H1 (cell line): ENCODE measurements around the gene STIMATE. TPM values are rescaled to one million over a fixed set of nuclear protein-coding genes. Genes with fewer than 3 reads are reported as not detected.

ENCODE experiments used
- CTCF ChIA-PET: fragments of 300-600 bp; sonication (Branson Sonifier 250); formaldehyde crosslinking; loops from one replicate; lab custom pipeline; 2021; ENCODE audit not compliant: partially characterized antibody; lab: Charles Lee
- POLR2A ChIA-PET: fragments of 300-600 bp; sonication (Branson Sonifier 250); formaldehyde crosslinking; loops from one replicate; lab custom pipeline; 2021; ENCODE audit warnings: inconsistent platforms; ENCODE audit not compliant: partially characterized antibody; lab: Charles Lee
- DNase-seq, 2 experiments: peaks; one replicate each; pipeline versions ENCODE4 v3.0.0 to v3.0.0-alpha.2; 2010 to 2022; ENCODE audit warnings: low spot score in 2 of 2, low read depth in 1 of 2, mixed read lengths in 1 of 2
- FAIRE-seq: peaks from 2 replicates; lab custom pipeline; 2011; peaks lifted over from hg19 to GRCh38; lab: Jason Lieb, UNC
- H2AFZ ChIP-seq: 2 replicates; pipeline ENCODE4 v1.8.1; 2012; ENCODE audit warnings: low read length, inconsistent platforms
- H2AK5ac ChIP-seq: 2 replicates; pipeline ENCODE4 v1.6.1; 2013; ENCODE audit warnings: low read depth, low read length
- H2BK120ac ChIP-seq: replicated peaks from 2 replicates; pipeline ENCODE3; 2013; ENCODE audit warnings: low read depth, low read length, inconsistent platforms
- H2BK12ac ChIP-seq: 2 replicates; pipeline ENCODE4 v1.6.1; 2013; ENCODE audit warnings: low read depth, low read length
- H2BK15ac ChIP-seq: 2 replicates; pipeline ENCODE4 v1.6.1; 2013; ENCODE audit warnings: low read length
- H2BK20ac ChIP-seq: 2 replicates; pipeline ENCODE4 v1.6.1; 2013; ENCODE audit warnings: low read length
- H2BK5ac ChIP-seq: 2 replicates; pipeline ENCODE4 v1.6.1; 2013; ENCODE audit warnings: low read depth, low read length
- H3K14ac ChIP-seq: 2 replicates; pipeline ENCODE4 v1.6.1; 2013; ENCODE audit warnings: inconsistent platforms; ENCODE audit not compliant: insufficient read length
- H3K18ac ChIP-seq: 2 replicates; pipeline ENCODE4 v1.6.1; 2013; ENCODE audit warnings: low read length; ENCODE audit errors: extremely low read depth
- H3K23ac ChIP-seq: 2 replicates; pipeline ENCODE4 v1.6.1; 2013; ENCODE audit warnings: inconsistent platforms; ENCODE audit not compliant: insufficient read length
- H3K23me2 ChIP-seq: 2 replicates; pipeline ENCODE4 v1.6.1; 2013; ENCODE audit warnings: low read depth, low read length
- H3K27ac ChIP-seq: 2 replicates; pipeline ENCODE4 v1.6.1; 2011; ENCODE audit warnings: low read depth, low read length, inconsistent platforms
- H3K27me3 ChIP-seq, 4 experiments: replicated peaks in 1 of 4; 1 replicate in 1 of 4; 2 replicates in 3 of 4; pipeline versions ENCODE4 v1.6.1 to v1.8.1; 2011 to 2013; ENCODE audit warnings: low read length in 3 of 4, mild to moderate bottlenecking in 3 of 4, inconsistent platforms in 2 of 4, mixed read lengths in 2 of 4, moderate library complexity in 1 of 4; ENCODE audit not compliant: control insufficient read depth in 3 of 4, insufficient read depth in 3 of 4; ENCODE audit errors: extremely low read depth in 1 of 4
- H3K36me3 ChIP-seq, 4 experiments: 2 replicates each; pipeline versions ENCODE4 v1.6.1 to v1.8.1; 2011 to 2013; ENCODE audit warnings: mild to moderate bottlenecking in 4 of 4, low read length in 3 of 4, moderate library complexity in 2 of 4, control low read depth in 1 of 4, inconsistent platforms in 1 of 4; ENCODE audit not compliant: insufficient read depth in 4 of 4, control insufficient read depth in 2 of 4
- H3K4ac ChIP-seq: replicated peaks from 2 replicates; pipeline ENCODE3; 2013; ENCODE audit warnings: low read length, low read depth, mixed read lengths, inconsistent platforms; ENCODE audit not compliant: insufficient read length
- H3K4me1 ChIP-seq, 4 experiments: replicated peaks in 1 of 4; 1 replicate in 1 of 4; 2 replicates in 3 of 4; pipeline versions ENCODE4 v1.6.1 to v1.8.1; 2011 to 2013; ENCODE audit warnings: low read length in 3 of 4, inconsistent platforms in 2 of 4, mixed read lengths in 1 of 4; ENCODE audit not compliant: insufficient read depth in 4 of 4, control insufficient read depth in 3 of 4
- H3K4me2 ChIP-seq, 2 experiments: 2 replicates each; pipeline versions ENCODE4 v1.6.1 to v1.8.1; 2011 to 2013; ENCODE audit warnings: low read depth in 2 of 2, low read length in 2 of 2, control low read depth in 1 of 2, inconsistent platforms in 1 of 2, mild to moderate bottlenecking in 1 of 2; ENCODE audit not compliant: insufficient read depth in 1 of 2
- H3K4me3 ChIP-seq, 4 experiments: fragments of 200-600, 300-600 bp in 1 of 4; sonication (generic), shearing (Covaris generic), sonication (Bioruptor Twin) in 1 of 4; 2 replicates each; pipeline versions ENCODE4 v1.5.1 to v1.8.1; 2011 to 2016; ENCODE audit warnings: low read length in 4 of 4, low read depth in 3 of 4, control low read depth in 2 of 4, inconsistent platforms in 2 of 4, mild to moderate bottlenecking in 2 of 4, mixed read lengths in 1 of 4, moderate library complexity in 1 of 4; ENCODE audit not compliant: insufficient read depth in 2 of 4; ENCODE audit errors: extremely low read depth in 1 of 4
- H3K56ac ChIP-seq: replicated peaks from 2 replicates; pipeline ENCODE3; 2013; ENCODE audit warnings: low read depth, mild to moderate bottlenecking, mixed read lengths, low read length, inconsistent platforms; ENCODE audit not compliant: insufficient read length
- H3K79me1 ChIP-seq: 2 replicates; pipeline ENCODE4 v1.6.1; 2013; ENCODE audit warnings: low read depth, low read length, control low read depth
- H3K79me2 ChIP-seq, 2 experiments: 2 replicates each; pipeline versions ENCODE4 v1.6.1 to v1.8.1; 2012 to 2013; ENCODE audit warnings: low read length in 2 of 2, mild to moderate bottlenecking in 2 of 2, inconsistent platforms in 1 of 2; ENCODE audit not compliant: insufficient read depth in 2 of 2, control insufficient read depth in 1 of 2
- H3K9ac ChIP-seq, 4 experiments: replicated peaks in 1 of 4; 1 replicate in 1 of 4; 2 replicates in 3 of 4; pipeline versions ENCODE4 v1.6.1 to v1.8.1; 2011 to 2013; ENCODE audit warnings: low read depth in 3 of 4, low read length in 3 of 4, control low read depth in 2 of 4, mild to moderate bottlenecking in 2 of 4, moderate library complexity in 2 of 4, inconsistent platforms in 1 of 4; ENCODE audit errors: extremely low read depth in 1 of 4
- H3K9me3 ChIP-seq, 2 experiments: 2 replicates each; pipeline versions ENCODE4 v1.6.1 to v1.8.1; 2012 to 2013; ENCODE audit warnings: mild to moderate bottlenecking in 2 of 2, moderate library complexity in 2 of 2, control low read depth in 1 of 2, inconsistent platforms in 1 of 2, low read depth in 1 of 2, low read length in 1 of 2, mixed read lengths in 1 of 2; ENCODE audit not compliant: insufficient read depth in 2 of 2
- H4K20me1 ChIP-seq, 2 experiments: replicated peaks in 1 of 2; 2 replicates each; pipeline versions ENCODE3 to v1.8.1; 2011 to 2013; ENCODE audit warnings: inconsistent platforms in 2 of 2, low read length in 2 of 2, mild to moderate bottlenecking in 1 of 2; ENCODE audit not compliant: insufficient read depth in 2 of 2, control insufficient read depth in 1 of 2
- H4K5ac ChIP-seq: 2 replicates; pipeline ENCODE4 v1.6.1; 2013; ENCODE audit warnings: low read length, low read depth, mixed read lengths, inconsistent platforms; ENCODE audit not compliant: insufficient read length
- H4K8ac ChIP-seq: 2 replicates; pipeline ENCODE4 v1.8.0; 2013; ENCODE audit warnings: mild to moderate bottlenecking, moderate library complexity, low read length, inconsistent platforms; ENCODE audit not compliant: insufficient read depth; ENCODE audit errors: extremely low read depth
- H4K91ac ChIP-seq: replicated peaks from 2 replicates; pipeline ENCODE3; 2013; ENCODE audit warnings: low read length, mixed read lengths, inconsistent platforms; ENCODE audit not compliant: insufficient read length
- ATF2 ChIP-seq: IDR thresholded peaks from 2 replicates; pipeline ENCODE4 v1.6.1; 2012; ENCODE audit warnings: low read length, inconsistent platforms
- ATF3 ChIP-seq: IDR thresholded peaks from 2 replicates; pipeline ENCODE4 v1.6.1; 2011; ENCODE audit warnings: low read depth, mild to moderate bottlenecking, low read length; ENCODE audit not compliant: insufficient read depth
- FOSL1 ChIP-seq: IDR thresholded peaks from 2 replicates; pipeline ENCODE4 v1.6.1; 2011; ENCODE audit warnings: mild to moderate bottlenecking, low read depth, low read length, moderate library complexity; ENCODE audit not compliant: insufficient read depth
- PHF8 ChIP-seq: fragments of 200-600 bp; sonication (generic); conservative IDR thresholded peaks from 2 replicates; pipeline ENCODE4 v1.7.1; 2012; ENCODE audit warnings: low read depth, mild to moderate bottlenecking, inconsistent platforms, low read length, moderate library complexity
- RAD21 ChIP-seq, 2 experiments: IDR thresholded peaks in 1 of 2; conservative IDR thresholded peaks in 1 of 2; 2 replicates each; pipeline ENCODE4 v1.6.1; 2011; ENCODE audit warnings: low read depth in 2 of 2, low read length in 2 of 2, improper control_type of control experiment in 1 of 2, inconsistent platforms in 1 of 2, mild to moderate bottlenecking in 1 of 2, moderate library complexity in 1 of 2
- SP2 ChIP-seq: IDR thresholded peaks from 2 replicates; pipeline ENCODE4 v1.6.1; 2012; ENCODE audit warnings: mild to moderate bottlenecking, low read length, inconsistent platforms
- USF2 ChIP-seq: IDR thresholded peaks from 2 replicates; pipeline ENCODE4 v1.6.1; 2011; ENCODE audit warnings: low read length, improper control_type of control experiment
- WGBS, 2 experiments: shearing (Covaris generic) in 1 of 2; methylation state at CpG; one replicate each; pipeline versions ENCODE4 v1.1.6 to v1.1.7; 2013 to 2015; ENCODE audit warnings: low lambda C conversion rate in 2 of 2, mixed read lengths in 2 of 2, inconsistent platforms in 1 of 2, low coverage in 1 of 2, missing lambda C conversion rate in 1 of 2; ENCODE audit not compliant: insufficient replicate concordance in 2 of 2, insufficient coverage in 1 of 2, insufficient read length in 1 of 2; ENCODE audit errors: extremely low coverage in 1 of 2, missing lambda C conversion rate in 1 of 2; 5-methylcytosine and 5-hydroxymethylcytosine counted together
- polyA plus RNA-seq, 7 experiments: library from polyadenylated mRNA; depleted of rRNA in 3 of 7; stranded (reverse) in 5 of 7; unstranded in 2 of 7; fragments of >200 nt in 5 of 7; fragments of 200-250 nt in 2 of 7; gene quantifications; 1 replicate in 5 of 7; 2 replicates in 1 of 7; 4 replicates in 1 of 7; pipeline versions ENCODE4 v1.2.1 to v1.2.3, GENCODE V29; 2011 to 2013; ENCODE audit warnings: missing spikeins in 2 of 7, mixed read lengths in 2 of 7
- total RNA-seq: library from RNA; stranded (reverse); fragmentation: NEBNext Ultra II Directional; extraction: Animal tissue kit (Norgen Biotek cat#: 25700); gene quantifications from 2 replicates; pipeline ENCODE4 v1.2.1, GENCODE V29; 2021

The STIMATE gene
- total and polyA plus RNA-seq, 2 of the 8 experiments (the other 6 are each of a cell fraction or from before 2014, with no cell fraction given) = 17.5 to 22.1 TPM

GRCh38 chr3:52891164-52891563, 6.2 kb downstream of the STIMATE start:
- Histone ChIP-seq H3K79me2 (peaks cover 0 to 37% of the 10 kb centered on the region in 2 experiments; a peak in 2 of 4 replicates), H3K4me2 (no peak overlapping the region), H3K14ac (no peak overlapping the region), H3K23me2 (no peaks in the 10 kb centered on the region), H3K36me3 (0 out of 8 replicates have a peak, but pooled peaks cover 0 to 2% (median 0%) of the 10 kb centered on the region in 4 experiments), H3K9ac (no peak overlapping the region), H3K18ac (no peak overlapping the region), H2AFZ (no peak overlapping the region), H3K9me3 (no peaks in the 10 kb centered on the region), H3K27ac (no peak overlapping the region), H3K4ac (no peak overlapping the region), H3K4me3 (no peak overlapping the region), H4K5ac (no peak overlapping the region), H3K23ac (no peak overlapping the region), H3K79me1 (peaks cover 2% of the 10 kb centered on the region; the same call in 1 of the 2 replicates), H3K4me1 (peaks cover 0 to 3% (median 1%) of the 10 kb centered on the region in 4 experiments; a peak in 2 of 7 replicates), H4K20me1 (peaks cover 1 to 9% of the 10 kb centered on the region in 2 experiments), H4K91ac (no peak overlapping the region), H4K8ac (no peak overlapping the region), H3K27me3 (no peaks in the 10 kb centered on the region), H2BK5ac (no peak overlapping the region), H2BK15ac (no peak overlapping the region), H2BK120ac (no peak overlapping the region), H2AK5ac (no peak overlapping the region), H2BK20ac (no peak overlapping the region), H2BK12ac (no peak overlapping the region), H3K56ac (no peak overlapping the region)
- DNase-seq (no peak), FAIRE-seq (no peak)
- WGBS, 2 experiments = 88% methylated on average over 9 of the region's 9 CpGs; no CpG with 5 or more reads in 1 of the 2 experiments
- CTCF ChIA-PET = interaction anchor here (2.3 kb wide), 1 partner anchor 12 kb away, joined by 7 read pairs; no protein-coding TSS in a partner anchor
- POLR2A ChIA-PET = no interaction called here
- TF ChIP-seq PHF8 (no peak), ATF3 (no peak), ATF2 (no peak), RAD21 (IDR thresholded peaks at IDR 0.05 in 1 of 2, conservative IDR thresholded peaks at IDR 0.05 in 1 of 2; ENCODE audit: low read depth in 2 of 2, low read length in 2 of 2) (no peak), SP2 (no peak), FOSL1 (no peak), USF2 (no peak)
